ENCODE data around the gene ITIH5. TPM values are rescaled to one million over a fixed set of nuclear protein-coding genes. Genes with fewer than 3 reads are reported as not detected.

Gene ITIH5
- total RNA-seq, 1 donor from 2014 or later = not detected

DNA sequence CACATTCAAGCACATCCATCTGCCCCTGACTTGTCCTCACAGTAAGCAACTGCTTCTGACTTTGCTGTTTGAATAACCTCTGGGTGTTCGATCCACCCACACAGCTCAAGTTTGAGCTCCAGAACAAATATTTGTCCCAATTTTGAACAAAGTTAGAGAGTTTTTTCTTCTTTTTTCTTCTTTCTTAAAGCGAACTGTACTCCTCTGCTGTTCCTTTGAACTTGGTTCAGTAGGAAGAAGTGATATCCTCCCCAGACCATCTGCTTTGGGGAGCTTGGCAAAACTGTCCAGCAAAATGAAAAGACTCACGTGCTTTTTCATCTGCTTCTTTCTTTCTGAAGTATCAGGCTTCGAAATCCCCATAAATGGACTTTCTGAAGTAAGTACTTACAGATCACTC lies 36.4 kb upstream of the ITIH5 start, which contains the start of gene ITIH2:
TSS of gene ITIH2 (plus strand) at position 177 of the 400 bp plus-strand sequence. CDS start at position 296, 119 bp downstream.
- no peaks in the 10 kb centered on the region for H3K36me3 Mint-ChIP-seq (ENCODE audit: low read depth)
- no peaks in the 10 kb centered on the region for H3K4me1 Mint-ChIP-seq
- H3K9me3 Mint-ChIP-seq = no peaks in the 10 kb centered on the region
- TF ChIP-seq, protein P1, sequence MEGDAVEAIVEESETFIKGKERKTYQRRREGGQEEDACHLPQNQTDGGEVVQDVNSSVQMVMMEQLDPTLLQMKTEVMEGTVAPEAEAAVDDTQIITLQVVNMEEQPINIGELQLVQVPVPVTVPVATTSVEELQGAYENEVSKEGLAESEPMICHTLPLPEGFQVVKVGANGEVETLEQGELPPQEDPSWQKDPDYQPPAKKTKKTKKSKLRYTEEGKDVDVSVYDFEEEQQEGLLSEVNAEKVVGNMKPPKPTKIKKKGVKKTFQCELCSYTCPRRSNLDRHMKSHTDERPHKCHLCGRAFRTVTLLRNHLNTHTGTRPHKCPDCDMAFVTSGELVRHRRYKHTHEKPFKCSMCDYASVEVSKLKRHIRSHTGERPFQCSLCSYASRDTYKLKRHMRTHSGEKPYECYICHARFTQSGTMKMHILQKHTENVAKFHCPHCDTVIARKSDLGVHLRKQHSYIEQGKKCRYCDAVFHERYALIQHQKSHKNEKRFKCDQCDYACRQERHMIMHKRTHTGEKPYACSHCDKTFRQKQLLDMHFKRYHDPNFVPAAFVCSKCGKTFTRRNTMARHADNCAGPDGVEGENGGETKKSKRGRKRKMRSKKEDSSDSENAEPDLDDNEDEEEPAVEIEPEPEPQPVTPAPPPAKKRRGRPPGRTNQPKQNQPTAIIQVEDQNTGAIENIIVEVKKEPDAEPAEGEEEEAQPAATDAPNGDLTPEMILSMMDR (IDR thresholded peaks at IDR 0.05) = no peak
- intact Hi-C loops (cut with micrococcal nuclease) = no loop called here
- ChIA-PET POLR2A (no interaction called here), CTCF (interaction anchor here (1.1 kb wide), 1 partner anchor 16 kb away, joined by 3 read pairs; no protein-coding TSS in a partner anchor)
- ATAC-seq (ENCODE audit: low read depth) = no peak
- H3K27me3 Mint-ChIP-seq = peaks cover 35% of the 10 kb centered on the region
- no peak for DNase-seq
- H3K4me3 Mint-ChIP-seq = no peak within 1 kb of the TSS
- no peak within 1 kb of the TSS for H3K27ac Mint-ChIP-seq

DNA sequence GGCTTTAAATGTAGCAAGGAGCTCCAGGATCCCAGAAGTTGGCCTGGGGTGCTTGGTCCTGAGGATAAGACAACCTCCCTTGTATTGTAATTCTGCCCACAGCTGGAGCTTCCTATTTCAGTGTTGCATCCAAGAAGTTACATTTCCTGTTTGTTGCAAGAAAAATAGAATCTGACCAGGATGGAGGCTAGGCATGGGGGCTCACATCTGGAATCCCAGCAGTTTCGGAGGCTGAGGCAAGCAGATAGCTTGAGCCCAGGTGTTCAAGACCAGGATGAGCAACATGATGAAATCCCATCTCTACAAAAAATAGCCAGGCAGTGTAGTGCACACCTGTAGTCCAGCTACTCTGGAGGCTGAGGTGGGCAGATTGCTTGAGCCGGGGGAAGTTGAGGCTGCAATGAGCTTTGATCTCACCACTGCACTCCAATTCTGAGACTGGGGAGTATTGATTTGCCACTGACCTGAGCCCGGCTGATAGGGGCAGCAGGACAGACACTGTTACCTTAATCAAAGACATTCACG lies 35.6 kb upstream of the ITIH5 start:
- ChIA-PET CTCF (no interaction called here), POLR2A (no interaction called here)
- Mint-ChIP-seq H3K36me3 (ENCODE audit: low read depth) (no peaks in the 10 kb centered on the region), H3K4me3 (no peak overlapping the region), H3K9me3 (no peaks in the 10 kb centered on the region), H3K27ac (no peak overlapping the region), H3K27me3 (peaks cover 38% of the 10 kb centered on the region), H3K4me1 (no peaks in the 10 kb centered on the region)
- TF ChIP-seq, protein P1 (IDR thresholded peaks at IDR 0.05) = no peak
- DNase-seq = no peak
- no peak for ATAC-seq (ENCODE audit: low read depth)
- intact Hi-C loops (cut with micrococcal nuclease) = no loop called here

DNA sequence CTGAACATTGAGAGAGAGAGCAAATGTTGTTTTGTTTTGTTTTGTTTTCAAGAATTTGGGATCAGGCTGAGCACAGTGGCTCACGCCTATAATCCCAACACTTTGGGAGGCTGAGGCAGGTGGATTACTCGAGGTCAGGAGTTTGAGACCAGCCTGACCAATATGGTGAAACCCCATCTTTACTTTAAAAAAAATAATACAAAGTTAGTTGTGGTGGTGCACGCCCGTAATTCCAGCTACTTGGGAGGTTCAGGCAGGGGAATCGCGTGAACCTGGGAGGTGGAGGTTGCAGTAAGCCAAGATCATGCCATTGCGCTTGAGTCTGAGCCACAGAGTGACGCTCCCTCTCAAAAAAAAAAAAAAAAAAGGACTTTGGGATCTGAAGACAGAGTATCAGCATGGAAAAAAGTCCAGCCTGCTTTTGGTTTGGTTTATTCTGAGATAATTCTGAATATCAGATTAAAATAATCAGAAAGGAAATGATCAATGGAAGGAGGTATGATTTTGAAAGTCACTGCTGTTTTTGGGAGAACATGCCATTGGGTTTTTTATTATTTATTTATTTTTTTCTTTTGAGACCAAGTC lies 34.5 kb upstream of the ITIH5 start:
- ChIA-PET CTCF (no interaction called here), POLR2A (no interaction called here)
- no peak for ATAC-seq (ENCODE audit: low read depth)
- Mint-ChIP-seq H3K36me3 (ENCODE audit: low read depth) (no peaks in the 10 kb centered on the region), H3K27ac (no peak overlapping the region), H3K4me1 (no peaks in the 10 kb centered on the region), H3K4me3 (no peak overlapping the region), H3K9me3 (no peaks in the 10 kb centered on the region), H3K27me3 (peaks cover 37% of the 10 kb centered on the region)
- TF ChIP-seq, protein P1 (IDR thresholded peaks at IDR 0.05) = no peak
- intact Hi-C loops (cut with micrococcal nuclease) = no loop called here
- DNase-seq = no peak

DNA sequence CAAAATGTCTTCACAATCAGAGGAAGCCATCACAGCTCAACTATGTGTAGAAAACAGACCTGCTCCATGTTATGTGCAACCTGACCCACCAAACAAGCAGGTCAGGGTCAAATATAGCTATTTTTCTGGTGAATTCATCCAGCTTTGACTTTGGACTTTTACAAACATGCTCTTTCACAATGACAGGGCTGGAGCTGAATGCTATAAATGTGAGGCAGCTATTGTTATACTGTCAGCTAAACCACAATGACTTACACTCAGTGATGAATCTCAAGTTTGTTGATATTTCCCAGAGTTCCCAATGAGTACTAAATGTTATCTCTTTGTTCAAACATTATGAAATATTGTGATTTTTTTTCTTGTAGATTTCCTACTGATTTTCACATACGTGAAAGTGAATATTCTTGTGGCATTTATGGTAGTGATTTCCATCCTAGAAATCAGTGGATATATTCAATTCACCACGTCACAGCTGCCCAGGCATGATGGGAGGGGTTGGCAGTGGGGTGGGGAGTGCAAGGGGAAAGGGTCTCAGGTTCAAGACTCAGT lies 33.9 kb upstream of the ITIH5 start:
- ChIA-PET CTCF (no interaction called here), POLR2A (no interaction called here)
- Mint-ChIP-seq H3K27me3 (peaks cover 31% of the 10 kb centered on the region), H3K4me3 (no peak overlapping the region), H3K9me3 (no peaks in the 10 kb centered on the region), H3K4me1 (no peaks in the 10 kb centered on the region), H3K27ac (no peak overlapping the region), H3K36me3 (ENCODE audit: low read depth) (no peaks in the 10 kb centered on the region)
- ATAC-seq (ENCODE audit: low read depth) (no peak), DNase-seq (no peak)
- intact Hi-C loops (cut with micrococcal nuclease) = no loop called here
- TF ChIP-seq, protein P1 (IDR thresholded peaks at IDR 0.05) = no peak

DNA sequence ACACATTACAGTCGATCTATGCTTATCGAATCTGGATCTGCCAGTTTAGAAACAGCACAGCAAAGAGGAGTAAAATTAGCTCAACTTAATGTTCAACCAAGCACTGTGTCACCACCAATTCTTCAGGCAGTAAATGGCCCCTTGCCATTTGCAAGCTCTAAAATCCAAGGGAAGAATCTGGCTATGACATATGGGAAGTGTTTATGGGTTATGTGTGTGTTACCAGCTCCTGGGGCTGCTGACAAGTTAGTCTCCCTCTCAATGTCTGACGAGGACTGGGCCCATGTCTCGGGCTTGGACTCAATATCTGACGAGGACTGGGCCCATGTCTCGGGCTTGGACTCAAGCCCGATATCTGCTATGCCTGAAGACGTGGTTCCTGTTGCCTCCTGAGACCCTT lies 30.7 kb upstream of the ITIH5 start:
- CTCF ChIA-PET = interaction anchor here (0.6 to 2.9 kb wide), 2 partner anchors 10 to 678 kb away, joined by 3 to 12 read pairs; no protein-coding TSS in a partner anchor
- ATAC-seq (ENCODE audit: low read depth) (no peak), DNase-seq (no peak)
- H3K4me1 Mint-ChIP-seq = no peaks in the 10 kb centered on the region
- H3K27me3 Mint-ChIP-seq = peaks cover 17% of the 10 kb centered on the region
- POLR2A ChIA-PET = no interaction called here
- H3K9me3 Mint-ChIP-seq = peaks cover 7% of the 10 kb centered on the region
- intact Hi-C loops (cut with micrococcal nuclease) = no loop called here
- H3K4me3 Mint-ChIP-seq = no peak overlapping the region
- no peaks in the 10 kb centered on the region for H3K36me3 Mint-ChIP-seq (ENCODE audit: low read depth)
- TF ChIP-seq, protein P1 (IDR thresholded peaks at IDR 0.05) = no peak
- H3K27ac Mint-ChIP-seq = no peak overlapping the region

Data from activated B cell treated with CpG ODN at 0.5 μM for 24 hours (primary cell).